ENCODE results near the gene FASN.

- TF ChIP-seq POLR2AphosphoS5 (IDR thresholded peaks at IDR 0.05; ENCODE audit: borderline replicate concordance, low read depth, low read length) (no peak), EZH2 (IDR thresholded peaks at IDR 0.05) (no peak), FOXP2 (optimal IDR thresholded peaks at IDR 0.05; ENCODE audit: control extremely low read depth, extremely low read length, insufficient read depth) (no peak)
Measured at GRCh38 chr17:82126556-82127314, 28.7 kb upstream of the FASN start.
